PC-3 (cell line): ENCODE data around the gene MAPK8IP2. TPM values are rescaled to one million over a fixed set of nuclear protein-coding genes. Genes with fewer than 3 reads are reported as not detected.

ENCODE experiments used
- ATAC-seq: fragments of 200-7000 bp; cut with Tn5 transposase; 2 replicates; pipeline ENCODE4 v1.9.1; 2020; ENCODE audit warnings: mild to moderate bottlenecking, moderate library complexity
- BruUV-seq: library from RNA; stranded (reverse); fragments of 400-500 nt; replicated peaks from 2 replicates; lab custom pipeline; 2021; lab: Mats Ljungman, UMichigan
- CTCF ChIA-PET: fragments of 300-600 bp; sonication (Branson Sonifier 250); formaldehyde crosslinking; loops from one replicate; lab custom pipeline; 2022; ENCODE audit warnings: antibody characterized with exemption; lab: Charles Lee
- POLR2A ChIA-PET: fragments of 300-600 bp; sonication (Branson Sonifier 250); formaldehyde crosslinking; loops from one replicate; lab custom pipeline; 2022; ENCODE audit warnings: antibody characterized with exemption; ENCODE audit not compliant: unreplicated experiment; lab: Charles Lee
- DNase-seq: peaks from one replicate; pipeline ENCODE4 v3.0.0-alpha.2; 2015
- H2AFZ ChIP-seq: fragments of 300-600 bp; sonication (generic); 2 replicates; pipeline ENCODE4 v1.6.0; 2016; ENCODE audit warnings: antibody characterized with exemption, low read length
- H3F3A ChIP-seq: fragments of 300-600 bp; sonication (generic); one replicate; pipeline ENCODE4 v1.6.0; 2017; ENCODE audit warnings: antibody characterized with exemption, low read length, control low read depth, mild to moderate bottlenecking; ENCODE audit not compliant: unreplicated experiment
- H3K27ac ChIP-seq: fragments of 300-600 bp; sonication (generic); 2 replicates; pipeline ENCODE4 v1.5.1; 2016; ENCODE audit warnings: mild to moderate bottlenecking, low read length
- H3K27me3 ChIP-seq: fragments of 300-600 bp; sonication (generic); 2 replicates; pipeline ENCODE4 v1.6.1; 2016; ENCODE audit warnings: low read length, mixed read lengths
- H3K36me3 ChIP-seq: fragments of 300-600 bp; sonication (generic); 2 replicates; pipeline ENCODE4 v1.6.1; 2016; ENCODE audit warnings: low read depth, mixed run types, low read length, mixed read lengths
- H3K4me1 ChIP-seq: fragments of 300-600 bp; sonication (generic); 2 replicates; pipeline ENCODE4 v1.5.1; 2016; ENCODE audit warnings: low read length; ENCODE audit not compliant: insufficient read depth
- H3K4me2 ChIP-seq: fragments of 300-600 bp; sonication (generic); 2 replicates; pipeline ENCODE4 v1.6.0; 2016; ENCODE audit warnings: low read length
- H3K4me3 ChIP-seq: fragments of 300-600 bp; sonication (generic); 2 replicates; pipeline ENCODE4 v1.5.1; 2016; ENCODE audit warnings: mild to moderate bottlenecking, low read length, mixed read lengths
- H3K79me2 ChIP-seq: fragments of 300-600 bp; sonication (generic); 2 replicates; pipeline ENCODE4 v1.6.1; 2017; ENCODE audit warnings: low read length, mixed read lengths
- H3K9ac ChIP-seq: fragments of 300-600 bp; sonication (generic); 2 replicates; pipeline ENCODE4 v1.6.0; 2016; ENCODE audit warnings: mild to moderate bottlenecking, low read length
- H3K9me2 ChIP-seq: fragments of 300-600 bp; sonication (generic); replicated peaks from 2 replicates; pipeline ENCODE4 v1.6.1; 2016; ENCODE audit warnings: mixed run types, low read length, mixed read lengths
- H3K9me3 ChIP-seq: fragments of 300-600 bp; sonication (generic); 2 replicates; pipeline ENCODE4 v1.6.1; 2016; ENCODE audit warnings: low read length, mixed read lengths
- H4K20me1 ChIP-seq: fragments of 300-600 bp; sonication (generic); 2 replicates; pipeline ENCODE4 v1.6.1; 2016; ENCODE audit warnings: low read length, mixed read lengths
- CTCF ChIP-seq: fragments of 300-600 bp; sonication (generic); conservative IDR thresholded peaks from 2 replicates; pipeline ENCODE4 v1.5.1; 2017; ENCODE audit warnings: antibody characterized with exemption, low read depth, mild to moderate bottlenecking, low read length
- EZH2 ChIP-seq: fragments of 300-600 bp; sonication (generic); IDR thresholded peaks from one replicate; pipeline ENCODE4 v1.6.1; 2017; ENCODE audit warnings: antibody characterized with exemption, mild to moderate bottlenecking, low read length; ENCODE audit not compliant: unreplicated experiment
- EZH2phosphoT487 ChIP-seq: fragments of 300-600 bp; sonication (generic); IDR thresholded peaks from 2 replicates; pipeline ENCODE4 v1.6.1; 2018; ENCODE audit warnings: mild to moderate bottlenecking, antibody characterized with exemption, low read length, borderline replicate concordance
- intact Hi-C: fragments of 100-400 bp; cut with micrococcal nuclease; formaldehyde crosslinking; loops from 2 replicates; pipeline ENCODE4 v1.9.0; 2023
- total RNA-seq: library from RNA; depleted of rRNA; stranded (reverse); fragments of >200 nt; gene quantifications from 2 replicates; pipeline ENCODE4 v1.2.3, GENCODE V29; 2014

Gene MAPK8IP2
- total RNA-seq, 1 experiment from 2014 or later, result 1.5 TPM

- Histone ChIP-seq H3K4me1 (no peaks in the 10 kb centered on the region), H3F3A (no peaks in the 10 kb centered on the region), H2AFZ (no peak overlapping the region), H3K4me2 (no peak overlapping the region), H3K36me3 (no peaks in the 10 kb centered on the region), H3K27ac (no peak overlapping the region), H3K4me3 (no peak overlapping the region), H3K9me3 (no peaks in the 10 kb centered on the region), H3K9me2 (no peaks in the 10 kb centered on the region), H3K79me2 (no peaks in the 10 kb centered on the region), H3K27me3 (no peaks in the 10 kb centered on the region), H4K20me1 (no peaks in the 10 kb centered on the region), H3K9ac (no peak overlapping the region)
- DNase-seq, result no peak
- CTCF ChIA-PET, result interaction anchor here (0.5 kb wide), 1 partner anchor 46 kb away, joined by 3 read pairs; no protein-coding TSS in a partner anchor
- intact Hi-C loops, result no loop called here
- no peak for TF ChIP-seq EZH2
- no peak for TF ChIP-seq EZH2phosphoT487
- no peak for TF ChIP-seq CTCF
- ATAC-seq, result no peak
- BruUV-seq, result no TSS peak
- POLR2A ChIA-PET, result interaction anchor here (0.6 kb wide), 1 partner anchor 11 kb away, joined by 3 read pairs; the partner anchor contains the start of gene SYCE3
Measured at GRCh38 chr22:50573491-50574382, 26.9 kb upstream of the MAPK8IP2 start.

GRCh38 chr22:50574383-50574755 lies 26.2 kb upstream of the MAPK8IP2 start:
- Histone ChIP-seq H3K4me1 (no peaks in the 10 kb centered on the region), H3K79me2 (no peaks in the 10 kb centered on the region), H2AFZ (no peak overlapping the region), H3K36me3 (no peaks in the 10 kb centered on the region), H3F3A (no peaks in the 10 kb centered on the region), H3K9me2 (no peaks in the 10 kb centered on the region), H3K27me3 (no peaks in the 10 kb centered on the region), H3K9me3 (no peaks in the 10 kb centered on the region), H3K4me3 (no peak overlapping the region), H3K4me2 (no peak overlapping the region), H3K27ac (no peak overlapping the region), H3K9ac (no peak overlapping the region), H4K20me1 (no peaks in the 10 kb centered on the region)
- ChIA-PET CTCF (interaction anchor here (0.5 kb wide), 1 partner anchor 46 kb away, joined by 3 read pairs; no protein-coding TSS in a partner anchor), POLR2A (interaction anchor here (0.6 kb wide), 1 partner anchor 12 kb away, joined by 3 read pairs; the partner anchor contains the start of gene SYCE3)
- ATAC-seq (no peak), DNase-seq (no peak)
- BruUV-seq, result no TSS peak
- no peak for TF ChIP-seq CTCF
- no peak for TF ChIP-seq EZH2
- no peak for TF ChIP-seq EZH2phosphoT487
- intact Hi-C loops, result no loop called here

- Histone ChIP-seq H3F3A (no peaks in the 10 kb centered on the region), H2AFZ (no peak overlapping the region), H3K27ac (no peak overlapping the region), H3K27me3 (no peaks in the 10 kb centered on the region), H3K79me2 (no peaks in the 10 kb centered on the region), H3K9me2 (no peaks in the 10 kb centered on the region), H3K4me1 (no peaks in the 10 kb centered on the region), H3K4me3 (no peak overlapping the region), H3K9me3 (no peaks in the 10 kb centered on the region), H3K9ac (no peak overlapping the region), H4K20me1 (no peaks in the 10 kb centered on the region), H3K4me2 (no peak overlapping the region), H3K36me3 (no peaks in the 10 kb centered on the region)
- CTCF ChIA-PET, result no interaction called here
- ATAC-seq, result no peak
- no TSS peak for BruUV-seq
- TF ChIP-seq CTCF (no peak), EZH2phosphoT487 (no peak), EZH2 (no peak)
- DNase-seq, result no peak
- POLR2A ChIA-PET, result no interaction called here
- intact Hi-C loops, result no loop called here
Measured at GRCh38 chr22:50575426-50575941, 25.1 kb upstream of the MAPK8IP2 start.
